ENCODE data around the gene OR5AS1.

DNA sequence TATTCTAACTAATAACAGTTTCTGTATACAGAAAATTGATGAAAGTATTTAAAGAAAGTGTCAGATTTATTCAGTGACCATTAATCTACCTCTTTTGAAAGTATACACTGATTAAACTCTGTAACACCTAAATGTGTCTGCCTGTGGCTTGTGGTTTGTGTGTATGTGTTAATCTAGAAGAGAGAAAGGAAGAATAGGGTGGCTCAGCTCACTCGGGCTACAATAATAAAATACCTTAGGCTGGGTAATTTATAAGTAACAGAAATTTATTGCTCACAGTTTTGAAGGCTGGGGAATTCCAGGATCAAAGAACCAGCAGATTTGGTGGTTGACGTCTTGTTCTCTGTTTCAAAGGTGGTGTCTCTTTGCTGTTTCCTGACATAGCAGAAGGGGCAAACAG is 13.6 kb upstream of the OR5AS1 start:
- TF ChIP-seq, protein P1, sequence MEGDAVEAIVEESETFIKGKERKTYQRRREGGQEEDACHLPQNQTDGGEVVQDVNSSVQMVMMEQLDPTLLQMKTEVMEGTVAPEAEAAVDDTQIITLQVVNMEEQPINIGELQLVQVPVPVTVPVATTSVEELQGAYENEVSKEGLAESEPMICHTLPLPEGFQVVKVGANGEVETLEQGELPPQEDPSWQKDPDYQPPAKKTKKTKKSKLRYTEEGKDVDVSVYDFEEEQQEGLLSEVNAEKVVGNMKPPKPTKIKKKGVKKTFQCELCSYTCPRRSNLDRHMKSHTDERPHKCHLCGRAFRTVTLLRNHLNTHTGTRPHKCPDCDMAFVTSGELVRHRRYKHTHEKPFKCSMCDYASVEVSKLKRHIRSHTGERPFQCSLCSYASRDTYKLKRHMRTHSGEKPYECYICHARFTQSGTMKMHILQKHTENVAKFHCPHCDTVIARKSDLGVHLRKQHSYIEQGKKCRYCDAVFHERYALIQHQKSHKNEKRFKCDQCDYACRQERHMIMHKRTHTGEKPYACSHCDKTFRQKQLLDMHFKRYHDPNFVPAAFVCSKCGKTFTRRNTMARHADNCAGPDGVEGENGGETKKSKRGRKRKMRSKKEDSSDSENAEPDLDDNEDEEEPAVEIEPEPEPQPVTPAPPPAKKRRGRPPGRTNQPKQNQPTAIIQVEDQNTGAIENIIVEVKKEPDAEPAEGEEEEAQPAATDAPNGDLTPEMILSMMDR (IDR thresholded peaks at IDR 0.05) = no peak
- TF ChIP-seq POLR2A (IDR thresholded peaks at IDR 0.05) = no peak

Measured in suprapubic skin (tissue), 3 donors.